HepG2 (cell line): ENCODE results near the gene VSIR. TPM values are rescaled to one million over a fixed set of nuclear protein-coding genes. Genes with fewer than 3 reads are reported as not detected.

Source experiments
- ATAC-seq: fragments of 200-7000 bp; cut with Tn5 transposase; 3 replicates; pipeline ENCODE4 v1.9.1; 2020; ENCODE audit warnings: mild to moderate bottlenecking, moderate library complexity
- BruUV-seq: library from RNA; stranded (reverse); fragments of 400-500 nt; replicated peaks from 2 replicates; lab custom pipeline; 2021; lab: Mats Ljungman, UMichigan
- CTCF ChIA-PET: fragments of 300-600 bp; formaldehyde crosslinking; extraction: SDS; loops from one replicate; lab custom pipeline; 2021; ENCODE audit warnings: low total read pairs, inconsistent platforms, low intra/inter-chr PET ratio; lab: Yijun Ruan, JAX
- POLR2A ChIA-PET: fragments of 350-600 bp; sonication (Branson Sonifier 250); formaldehyde crosslinking; loops from one replicate; lab custom pipeline; 2020; ENCODE audit warnings: antibody characterized with exemption, inconsistent platforms; lab: Yijun Ruan, JAX
- DNase-seq: peaks from one replicate; pipeline ENCODE4 v3.0.0-alpha.2; 2015; ENCODE audit warnings: low spot score
- FAIRE-seq: peaks from 3 replicates; lab custom pipeline; 2011; peaks lifted over from hg19 to GRCh38; lab: Jason Lieb, UNC
- H2AFZ ChIP-seq: one replicate; pipeline ENCODE4 v1.6.1; 2011; ENCODE audit warnings: low read length, inconsistent platforms
- H3K27ac ChIP-seq: fragments of 300-600 bp; 3 replicates; pipeline ENCODE4 v1.8.0; 2011; ENCODE audit warnings: mixed run types, mild to moderate bottlenecking, mixed read lengths, low read length, inconsistent platforms; ENCODE audit not compliant: insufficient read depth; ENCODE audit errors: extremely low read length
- H3K27me3 ChIP-seq, 2 experiments: fragments of 200-600 bp in 1 of 2; 2 replicates in 1 of 2; 3 replicates in 1 of 2; pipeline versions ENCODE4 v1.6.0 to v1.8.0; 2011; ENCODE audit warnings: low read length in 2 of 2, mild to moderate bottlenecking in 2 of 2, moderate library complexity in 2 of 2, inconsistent platforms in 1 of 2; ENCODE audit not compliant: insufficient read depth in 2 of 2, control insufficient read depth in 1 of 2
- H3K36me3 ChIP-seq, 2 experiments: fragments of 200-600 bp in 1 of 2; replicated peaks in 1 of 2; 2 replicates in 1 of 2; 3 replicates in 1 of 2; pipeline versions ENCODE4 v1.5.1 to v1.8.0; 2011; ENCODE audit warnings: low read length in 2 of 2, inconsistent platforms in 1 of 2; ENCODE audit not compliant: insufficient read depth in 2 of 2, control insufficient read depth in 1 of 2
- H3K4me1 ChIP-seq: 2 replicates; pipeline ENCODE4 v1.5.1; 2012; ENCODE audit warnings: low read length, inconsistent platforms; ENCODE audit not compliant: insufficient read depth
- H3K4me2 ChIP-seq: 2 replicates; pipeline ENCODE4 v1.6.0; 2011; ENCODE audit warnings: low read depth, low read length, inconsistent platforms
- H3K4me3 ChIP-seq, 3 experiments: fragments of 200-600 bp in 1 of 3; sonication (generic), shearing (Covaris generic) in 1 of 3; replicated peaks in 1 of 3; 2 replicates each; pipeline ENCODE4 v1.5.1; 2011 to 2016; ENCODE audit warnings: low read length in 3 of 3, inconsistent platforms in 2 of 3, low read depth in 2 of 3, mild to moderate bottlenecking in 2 of 3, control low read depth in 1 of 3, mixed read lengths in 1 of 3; ENCODE audit not compliant: insufficient read depth in 1 of 3
- H3K79me2 ChIP-seq: one replicate; pipeline ENCODE4 v1.6.1; 2011; ENCODE audit warnings: low read length, inconsistent platforms; ENCODE audit not compliant: insufficient read depth
- H3K9ac ChIP-seq: 2 replicates; pipeline ENCODE4 v1.6.0; 2011; ENCODE audit warnings: mild to moderate bottlenecking, low read depth, low read length, inconsistent platforms; ENCODE audit not compliant: insufficient read depth
- H3K9me3 ChIP-seq: 2 replicates; pipeline ENCODE4 v1.5.1; 2012; ENCODE audit warnings: mild to moderate bottlenecking, low read length
- H4K20me1 ChIP-seq: 2 replicates; pipeline ENCODE4 v1.6.0; 2011; ENCODE audit warnings: inconsistent platforms, mild to moderate bottlenecking, low read length, moderate library complexity; ENCODE audit not compliant: insufficient read depth
- FOXM1 ChIP-seq: sonication (generic); formaldehyde crosslinking; IDR thresholded peaks from 2 replicates; pipeline ENCODE4 v1.5.0; 2020; ENCODE audit warnings: missing genetic modification reagents
- FOXP1 ChIP-seq, 2 experiments: fragments of 450-650 bp in 1 of 2; IDR thresholded peaks; 2 replicates each; pipeline ENCODE4 v1.6.1; 2017 to 2018; ENCODE audit warnings: antibody characterized with exemption in 1 of 2
- GATAD2A ChIP-seq: IDR thresholded peaks from 2 replicates; pipeline ENCODE4 v1.6.1; 2016
- HDAC1 ChIP-seq: sonication (generic); formaldehyde crosslinking; IDR thresholded peaks from 2 replicates; pipeline ENCODE4 v1.5.1; 2020; ENCODE audit warnings: mild to moderate bottlenecking, missing genetic modification reagents
- NAIF1 ChIP-seq: sonication (generic); formaldehyde crosslinking; IDR thresholded peaks from 2 replicates; pipeline ENCODE4 v1.5.0; 2020; ENCODE audit warnings: mild to moderate bottlenecking, missing genetic modification reagents, borderline replicate concordance
- PAXIP1 ChIP-seq: sonication (generic); formaldehyde crosslinking; conservative IDR thresholded peaks from 2 replicates; pipeline ENCODE4 v1.4.0; 2020; ENCODE audit warnings: mild to moderate bottlenecking, missing genetic modification reagents, moderate library complexity
- POLR2AphosphoS2 ChIP-seq: IDR thresholded peaks from 2 replicates; pipeline ENCODE4 v1.6.1; 2011; ENCODE audit warnings: low read depth, low read length, improper control_type of control experiment
- ZBED4 ChIP-seq: sonication (generic); formaldehyde crosslinking; IDR thresholded peaks from 2 replicates; pipeline ENCODE4 v1.4.0; 2020; ENCODE audit warnings: missing genetic modification reagents, borderline replicate concordance
- ZBTB20 ChIP-seq: sonication (generic); formaldehyde crosslinking; IDR thresholded peaks from 2 replicates; pipeline ENCODE4 v1.8.1; 2023; ENCODE audit warnings: missing genetic modification reagents, low read depth, mild to moderate bottlenecking, borderline replicate concordance
- ZEB1 ChIP-seq: IDR thresholded peaks from 2 replicates; pipeline ENCODE4 v1.6.1; 2012; ENCODE audit warnings: mild to moderate bottlenecking, low read depth, inconsistent platforms; ENCODE audit not compliant: insufficient replicate concordance
- ZNF768 ChIP-seq: sonication (generic); formaldehyde crosslinking; IDR thresholded peaks from 2 replicates; pipeline ENCODE4 v1.4.0; 2020; ENCODE audit warnings: missing genetic modification reagents
- ZNF788 ChIP-seq: sonication (generic); formaldehyde crosslinking; IDR thresholded peaks from 2 replicates; pipeline ENCODE4 v1.5.0; 2020; ENCODE audit warnings: mild to moderate bottlenecking, missing genetic modification reagents, borderline replicate concordance
- ZNF792 ChIP-seq: IDR thresholded peaks from 2 replicates; pipeline ENCODE4 v1.6.1; 2016
- WGBS: methylation state at CpG from one replicate; pipeline ENCODE4 v1.1.6; 2017; ENCODE audit warnings: low lambda C conversion rate; 5-methylcytosine and 5-hydroxymethylcytosine counted together
- in situ Hi-C: cut with HindIII; loops from 2 replicates; pipeline ENCODE4 v1.10.0; 2017; ENCODE audit warnings: low pct_unique_long_range_greater_than_20kb; ENCODE audit not compliant: extremely low pct_ligation_motif_present
- intact Hi-C: fragments of 100-400 bp; cut with micrococcal nuclease; formaldehyde crosslinking; loops from one replicate; pipeline ENCODE4 v1.10.0; 2022; ENCODE audit not compliant: unreplicated experiment
- polyA plus RNA-seq, 8 experiments: library from polyadenylated mRNA; depleted of rRNA in 3 of 8; stranded (reverse) in 7 of 8; unstranded in 1 of 8; fragments of >200 nt; fragmentation: Illumina TruSeq in 4 of 8; extraction: Trizol in 4 of 8; gene quantifications; 2 replicates each; pipeline versions ENCODE4 v1.2.1 to v1.2.3, GENCODE V29; 2011 to 2016; ENCODE audit warnings: low read depth in 4 of 8, missing spikeins in 1 of 8, mixed read lengths in 1 of 8; ENCODE audit not compliant: insufficient read depth in 1 of 8
- total RNA-seq, 5 experiments: library from RNA; depleted of rRNA; stranded (reverse); fragments of >200 nt; fragmentation: Illumina TruSeq; extraction: Trizol; gene quantifications; 2 replicates each; pipeline ENCODE4 v1.2.3, GENCODE V29; 2016; ENCODE audit warnings: low read depth in 1 of 5
- TF ChIP-seq, protein P1 (sequence below): sonication (generic); formaldehyde crosslinking; conservative IDR thresholded peaks from 2 replicates; pipeline ENCODE4 v1.4.0; 2020; ENCODE audit warnings: missing genetic modification reagents

VSIR gene
- total and polyA plus RNA-seq, 2 of the 13 experiments (the other 11 are each of a cell fraction or from before 2014, with no cell fraction given) = 0.44 to 3.2 TPM

DNA sequence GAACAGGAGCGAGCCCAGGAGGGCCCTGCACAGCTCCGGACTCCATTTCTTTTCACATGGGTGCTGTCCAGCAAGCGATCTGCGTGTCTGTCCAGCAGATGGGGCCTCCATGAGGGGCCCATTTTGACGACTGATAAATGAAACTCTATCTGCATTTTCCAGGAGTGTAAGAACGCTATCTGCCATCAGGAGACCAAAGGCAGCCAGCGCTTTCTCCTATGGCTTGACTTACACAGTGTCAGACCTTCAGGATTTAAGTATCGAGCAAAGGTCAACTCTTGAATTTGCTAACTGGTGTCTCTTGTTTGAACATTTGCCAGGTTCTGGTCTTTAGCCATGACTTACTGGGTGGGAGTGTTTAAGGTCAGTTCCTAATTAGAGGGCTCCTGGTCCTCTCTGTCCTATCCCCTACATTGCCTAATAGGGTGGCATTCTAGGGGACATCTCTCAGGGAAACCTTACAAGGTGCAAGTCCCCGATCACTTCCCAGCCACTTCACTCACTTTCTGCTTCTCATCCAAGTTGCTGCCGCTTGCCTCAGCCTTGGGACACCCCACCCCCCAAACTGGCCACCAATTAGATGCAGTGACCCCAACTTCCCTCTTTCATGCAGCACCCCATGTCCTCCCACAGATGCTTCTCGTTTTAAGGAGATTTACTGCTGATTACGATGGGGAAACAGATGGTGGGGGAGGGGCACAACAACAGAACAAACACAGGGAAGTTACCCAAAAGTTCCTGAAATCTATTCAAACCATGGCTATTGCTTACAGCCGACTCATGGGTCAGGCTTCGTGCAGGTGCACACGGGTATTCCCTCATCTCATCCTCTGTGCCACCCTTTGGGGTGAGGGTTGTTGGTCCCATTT is 20.0 kb downstream of the VSIR start:
- peak; percentile 92 for FAIRE-seq
- in situ Hi-C loops = no loop called here
- POLR2A ChIA-PET = no interaction called here
- ATAC-seq = peak; percentile 86
- Histone ChIP-seq H3K4me1 (peaks cover 64% of the 10 kb centered on the region), H3K4me3 (peak overlapping the region in 1 of 3 experiments; percentile 11; a peak in 1 of 6 replicates), H3K4me2 (peak overlapping the region; percentile 53), H3K27ac (no peak overlapping the region), H3K27me3 (peaks cover 3 to 35% of the 10 kb centered on the region in 2 experiments; a peak in 3 of 5 replicates), H2AFZ (no peak overlapping the region), H3K79me2 (no peaks in the 10 kb centered on the region), H3K9ac (no peak overlapping the region), H4K20me1 (no peaks in the 10 kb centered on the region), H3K9me3 (no peaks in the 10 kb centered on the region), H3K36me3 (no peaks in the 10 kb centered on the region)
- DNase-seq = peak; percentile 81
- 7% methylated on average over 10 of the region's 15 CpGs for WGBS
- CTCF ChIA-PET = no interaction called here
- intact Hi-C loops = no loop called here
- no TSS peak for BruUV-seq
- TF ChIP-seq ZNF788 (CRISPR knock-in tag) (no peak), HDAC1 (0 out of 2 replicates have a peak, but pooled peaks have one; percentile 30), FOXM1 (CRISPR knock-in tag) (no peak), FOXP1 (IDR thresholded peaks at IDR 0.05) (no peak), FOXP1 (CRISPR knock-in tag; IDR thresholded peaks at IDR 0.05) (no peak), POLR2AphosphoS2 (no peak), ZNF768 (CRISPR knock-in tag) (no peak), ZBED4 (no peak), ZBTB20 (CRISPR knock-in tag) (no peak), ZNF792 (CRISPR knock-in tag) (peak; percentile 68; the same call in 1 of the 2 replicates), GATAD2A (CRISPR knock-in tag) (peak; percentile 19; the same call in 1 of the 2 replicates), NAIF1 (CRISPR knock-in tag) (no peak), PAXIP1 (0 out of 2 replicates have a peak, but pooled peaks have one; percentile 15), ZEB1 (no peak)
- TF ChIP-seq, protein P1, sequence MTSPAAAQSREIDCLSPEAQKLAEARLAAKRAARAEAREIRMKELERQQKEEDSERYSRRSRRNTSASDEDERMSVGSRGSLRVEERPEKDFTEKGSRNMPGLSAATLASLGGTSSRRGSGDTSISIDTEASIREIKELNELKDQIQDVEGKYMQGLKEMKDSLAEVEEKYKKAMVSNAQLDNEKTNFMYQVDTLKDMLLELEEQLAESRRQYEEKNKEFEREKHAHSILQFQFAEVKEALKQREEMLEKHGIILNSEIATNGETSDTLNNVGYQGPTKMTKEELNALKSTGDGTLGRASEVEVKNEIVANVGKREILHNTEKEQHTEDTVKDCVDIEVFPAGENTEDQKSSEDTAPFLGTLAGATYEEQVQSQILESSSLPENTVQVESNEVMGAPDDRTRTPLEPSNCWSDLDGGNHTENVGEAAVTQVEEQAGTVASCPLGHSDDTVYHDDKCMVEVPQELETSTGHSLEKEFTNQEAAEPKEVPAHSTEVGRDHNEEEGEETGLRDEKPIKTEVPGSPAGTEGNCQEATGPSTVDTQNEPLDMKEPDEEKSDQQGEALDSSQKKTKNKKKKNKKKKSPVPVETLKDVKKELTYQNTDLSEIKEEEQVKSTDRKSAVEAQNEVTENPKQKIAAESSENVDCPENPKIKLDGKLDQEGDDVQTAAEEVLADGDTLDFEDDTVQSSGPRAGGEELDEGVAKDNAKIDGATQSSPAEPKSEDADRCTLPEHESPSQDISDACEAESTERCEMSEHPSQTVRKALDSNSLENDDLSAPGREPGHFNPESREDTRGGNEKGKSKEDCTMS (CRISPR knock-in tag) = no peak
